Transverse colon (tissue), 3 donors: Measurements from ENCODE around the gene ANKH.

ENCODE experiments used
- CTCF ChIP-seq, 5 experiments: fragments of 200-600 bp in 3 of 5; fragments of 450-650 bp in 2 of 5; sonication (generic) in 3 of 5; IDR thresholded peaks; 1 replicate in 2 of 5; 2 replicates in 3 of 5; pipeline ENCODE4 v1.5.1; 2016 to 2017; ENCODE audit warnings: antibody characterized with exemption in 5 of 5, inconsistent platforms in 3 of 5, mild to moderate bottlenecking in 2 of 5, moderate library complexity in 1 of 5
- EP300 ChIP-seq: sonication (generic); formaldehyde crosslinking; IDR thresholded peaks from one replicate; pipeline ENCODE4 v1.6.1; 2017; ENCODE audit warnings: antibody characterized with exemption, low read depth
- POLR2A ChIP-seq: fragments of 450-650 bp; IDR thresholded peaks from one replicate; pipeline ENCODE4 v1.6.1; 2016; ENCODE audit warnings: antibody characterized with exemption, mild to moderate bottlenecking, moderate library complexity

- TF ChIP-seq CTCF (IDR thresholded peaks at IDR 0.05) (no peak), POLR2A (no peak), EP300 (no peak)
Measured at GRCh38 chr5:14840624-14841023, 31.0 kb downstream of the ANKH start.
